Activated naive CD4-positive, alpha-beta T cell treated with anti-CD3 and anti-CD28 coated beads, Interleukin-2, amount 50 U/mL, for 72 hours (primary cell): ENCODE results near the gene PDE4B. TPM values are rescaled to one million over a fixed set of nuclear protein-coding genes. Genes with fewer than 3 reads are reported as not detected.

Experiments used
- ATAC-seq, 2 donors: fragments of 150-1000 bp; cut with Tn5 transposase; 2 replicates each; pipeline ENCODE4 v1.10.0; 2021; ENCODE audit warnings: mild to moderate bottlenecking in 2 of 2, moderate library complexity in 2 of 2
- DNase-seq, 2 donors: peaks; one replicate each; pipeline ENCODE4 v3.0.0; 2021 to 2022; ENCODE audit warnings: low spot score in 2 of 2
- H3K27ac Mint-ChIP-seq, 2 donors: one replicate each; pipeline ENCODE4 v1.8.0; 2022; ENCODE audit warnings: mild to moderate bottlenecking in 2 of 2, mixed read lengths in 2 of 2
- H3K36me3 Mint-ChIP-seq, 2 donors: one replicate each; pipeline ENCODE4 v1.8.0; 2022; ENCODE audit warnings: mixed read lengths in 2 of 2
- H3K9me3 Mint-ChIP-seq, 2 donors: one replicate each; pipeline ENCODE4 v1.8.0; 2022; ENCODE audit warnings: mixed read lengths in 2 of 2
- total RNA-seq, 2 donors: library from RNA; stranded (reverse); gene quantifications; one replicate each; pipeline ENCODE4 v1.2.3, GENCODE V29; 2022

Gene PDE4B
- total RNA-seq, 2 donors from 2014 or later = 23.8 to 25.6 TPM

DNA sequence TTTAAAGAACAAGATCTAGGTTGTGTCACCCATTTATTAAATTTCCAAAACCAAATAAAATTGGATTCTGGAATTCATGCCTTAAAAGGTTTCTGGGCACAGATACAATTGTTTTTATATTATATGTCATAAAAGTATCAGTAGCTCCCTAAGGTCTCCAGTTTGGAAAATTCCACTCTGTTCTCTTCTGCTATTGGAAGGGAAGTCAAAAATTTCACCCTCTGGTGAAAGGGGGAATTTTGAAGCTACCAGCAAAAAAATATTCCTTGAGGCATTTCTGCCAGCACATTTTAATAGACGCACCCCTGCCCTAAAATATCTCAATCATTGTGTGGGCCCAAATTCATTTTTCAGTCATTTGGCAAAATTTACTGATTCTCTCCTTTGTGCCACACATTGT is 455.6 kb downstream of the PDE4B start:
- no peaks in the 10 kb centered on the region for H3K36me3 Mint-ChIP-seq
- DNase-seq (no peak), ATAC-seq (no peak)
- no peaks in the 10 kb centered on the region for H3K9me3 Mint-ChIP-seq
- H3K27ac Mint-ChIP-seq = peak overlapping the region; percentile 16 to 92

DNA sequence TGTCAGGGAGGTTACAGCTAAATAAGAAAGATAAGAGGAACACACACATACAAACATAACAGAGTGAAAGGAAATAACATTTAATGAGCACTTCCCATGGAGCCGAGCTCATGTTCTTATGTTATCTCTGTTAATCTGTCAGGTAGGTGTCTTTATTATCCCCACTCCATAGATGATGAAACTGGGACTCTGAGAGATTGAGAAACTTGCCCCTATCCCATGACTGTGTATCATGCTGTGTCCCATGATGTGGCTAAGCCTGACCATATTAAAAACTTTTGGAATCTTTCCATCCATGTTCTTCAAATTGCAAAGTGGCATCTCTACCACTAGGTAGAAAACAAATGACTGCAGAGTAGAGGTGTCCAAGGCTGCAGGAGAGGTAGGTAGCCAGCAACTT is 456.1 kb downstream of the PDE4B start:
- ATAC-seq (no peak), DNase-seq (no peak)
- Mint-ChIP-seq H3K27ac (peak overlapping the region in 1 of 2 donors; percentile 16), H3K9me3 (no peaks in the 10 kb centered on the region), H3K36me3 (no peaks in the 10 kb centered on the region)

DNA sequence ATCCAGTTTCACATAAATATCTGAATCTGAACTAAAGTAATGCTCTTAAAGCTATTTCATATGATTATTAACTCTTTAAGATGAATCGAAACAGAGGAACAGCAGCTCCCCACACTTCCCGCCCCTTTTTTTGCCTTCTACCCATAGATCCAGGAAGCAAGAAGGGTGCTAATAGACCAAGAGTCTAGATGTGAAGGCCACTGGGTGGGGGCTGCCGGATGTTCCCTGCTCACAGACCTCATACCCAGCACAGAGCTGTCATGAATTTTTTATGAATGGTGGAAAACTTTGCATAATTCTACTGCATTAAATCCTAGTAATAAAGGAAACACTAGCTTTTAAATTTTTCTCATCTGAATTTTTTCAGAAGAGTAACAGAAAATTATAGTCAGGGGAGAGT is 457.4 kb downstream of the PDE4B start:
- no peaks in the 10 kb centered on the region for H3K9me3 Mint-ChIP-seq
- DNase-seq (no peak), ATAC-seq (no peak)
- H3K36me3 Mint-ChIP-seq = no peaks in the 10 kb centered on the region
- no peak overlapping the region for H3K27ac Mint-ChIP-seq

DNA sequence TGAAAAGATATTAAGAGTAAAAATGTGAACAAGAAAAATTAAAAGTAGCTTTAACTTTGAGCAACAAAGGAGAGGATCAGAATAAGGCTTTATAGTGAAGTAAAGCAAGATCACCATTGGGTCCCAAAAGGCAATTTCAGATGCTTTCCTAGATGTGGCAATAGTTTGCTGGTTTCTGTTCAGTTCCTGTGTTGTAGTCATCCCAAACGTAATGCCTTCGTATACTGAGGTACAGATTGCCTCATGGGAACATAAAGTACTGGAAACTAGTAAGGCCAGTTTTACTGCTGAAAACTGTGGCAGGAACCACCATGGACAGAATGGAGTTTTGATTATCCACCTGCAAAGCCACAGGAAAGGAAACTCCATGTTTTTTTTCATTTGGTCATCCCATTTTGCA is 457.8 kb downstream of the PDE4B start:
- ATAC-seq (no peak), DNase-seq (no peak)
- Mint-ChIP-seq H3K27ac (no peak overlapping the region), H3K36me3 (no peaks in the 10 kb centered on the region), H3K9me3 (no peaks in the 10 kb centered on the region)

DNA sequence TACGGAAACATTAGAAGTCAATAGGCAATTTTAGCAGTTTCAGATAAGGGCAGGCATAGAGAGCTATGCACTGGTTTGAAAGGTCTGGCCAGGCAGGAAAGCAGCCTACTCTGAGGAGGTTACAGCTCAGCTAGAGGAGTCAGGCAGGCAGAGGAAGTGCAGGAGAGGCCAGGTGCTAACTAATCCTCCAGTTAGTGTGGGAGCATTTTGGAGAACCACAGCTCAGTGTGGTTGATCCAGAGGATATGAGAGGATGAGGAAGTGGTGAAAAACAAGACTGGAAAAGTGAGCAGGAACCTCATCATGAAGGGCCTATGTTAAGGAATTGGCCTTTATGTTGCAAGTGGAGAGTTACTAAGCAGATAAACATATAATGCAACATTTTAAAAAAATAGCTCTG is 458.9 kb downstream of the PDE4B start:
- no peak overlapping the region for H3K27ac Mint-ChIP-seq
- DNase-seq (no peak), ATAC-seq (no peak)
- no peaks in the 10 kb centered on the region for H3K36me3 Mint-ChIP-seq
- no peaks in the 10 kb centered on the region for H3K9me3 Mint-ChIP-seq

GRCh38 chr1:66253330-66253921 is 460.7 kb downstream of the PDE4B start:
- Mint-ChIP-seq H3K36me3 (no peaks in the 10 kb centered on the region), H3K27ac (no peak overlapping the region), H3K9me3 (no peaks in the 10 kb centered on the region)
- DNase-seq (no peak), ATAC-seq (peak; percentile 85 to 87)

DNA sequence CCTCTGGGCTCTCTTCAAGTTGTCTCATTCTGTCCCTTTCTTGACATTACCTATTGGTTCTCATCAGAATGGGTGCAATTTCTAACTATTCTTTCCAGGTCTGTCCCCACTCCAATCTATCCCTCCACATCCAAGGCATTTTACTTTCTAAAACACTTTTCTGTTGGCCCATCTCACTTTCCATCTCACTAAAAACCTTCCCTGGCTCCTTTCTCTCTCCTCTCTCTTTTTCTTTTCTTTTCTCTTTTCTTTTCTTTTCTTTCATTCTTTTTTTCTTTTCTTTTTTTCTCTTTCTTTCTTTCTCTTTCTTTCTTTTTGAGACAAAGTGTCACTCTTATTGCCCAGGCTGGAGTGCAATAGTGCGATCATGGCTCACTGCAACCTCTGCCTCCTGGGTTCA is 462.1 kb downstream of the PDE4B start:
- Mint-ChIP-seq H3K9me3 (no peaks in the 10 kb centered on the region), H3K27ac (peak overlapping the region in 1 of 2 donors; percentile 13), H3K36me3 (peaks cover 0 to under 1% of the 10 kb centered on the region in 2 donors)
- ATAC-seq (no peak), DNase-seq (no peak)

GRCh38 chr1:66256629-66257572 is 464.2 kb downstream of the PDE4B start:
- no peak for DNase-seq
- ATAC-seq = peak; percentile 55 to 72
- Mint-ChIP-seq H3K9me3 (no peaks in the 10 kb centered on the region), H3K27ac (peak overlapping the region; percentile 10 to 69), H3K36me3 (peaks cover 0 to 6% of the 10 kb centered on the region in 2 donors)

DNA sequence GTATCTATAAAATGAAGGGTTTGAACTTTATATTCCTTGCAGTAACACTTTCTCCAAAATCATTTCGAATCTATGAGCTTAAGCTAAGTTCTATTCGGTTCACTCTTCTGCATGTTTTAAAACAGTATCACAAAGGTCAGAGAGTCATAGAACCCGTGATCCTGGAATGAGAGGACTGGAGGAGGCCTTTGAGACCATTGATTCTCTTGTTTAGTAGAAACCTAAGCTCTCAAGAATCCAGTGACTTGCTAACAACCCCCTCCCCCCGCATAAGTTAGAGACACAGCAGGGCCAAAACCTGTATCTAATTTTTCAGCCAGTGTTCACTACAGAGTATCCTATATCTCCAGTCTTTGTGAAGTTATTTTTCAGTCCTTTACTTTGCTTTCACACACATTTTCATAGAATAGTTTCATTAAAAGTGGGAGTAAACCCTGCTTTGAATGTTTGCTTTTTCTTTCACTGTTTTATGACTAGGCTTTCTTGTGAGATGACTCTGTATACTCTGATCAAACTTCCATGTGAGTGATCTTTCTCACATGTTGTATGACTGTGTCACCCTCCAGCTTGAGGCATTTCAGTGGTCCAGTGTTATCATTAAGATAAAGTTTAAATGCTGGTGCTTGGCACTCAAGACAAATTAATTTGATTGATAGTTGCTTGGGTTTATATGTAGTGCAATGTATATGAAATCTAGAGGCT is 465.9 kb downstream of the PDE4B start:
- Mint-ChIP-seq H3K9me3 (peaks cover 0 to 7% of the 10 kb centered on the region in 2 donors), H3K36me3 (peaks cover 0 to 6% of the 10 kb centered on the region in 2 donors), H3K27ac (peak overlapping the region in 1 of 2 donors; percentile 13)
- DNase-seq (no peak), ATAC-seq (peak; percentile 90 to 96)

DNA sequence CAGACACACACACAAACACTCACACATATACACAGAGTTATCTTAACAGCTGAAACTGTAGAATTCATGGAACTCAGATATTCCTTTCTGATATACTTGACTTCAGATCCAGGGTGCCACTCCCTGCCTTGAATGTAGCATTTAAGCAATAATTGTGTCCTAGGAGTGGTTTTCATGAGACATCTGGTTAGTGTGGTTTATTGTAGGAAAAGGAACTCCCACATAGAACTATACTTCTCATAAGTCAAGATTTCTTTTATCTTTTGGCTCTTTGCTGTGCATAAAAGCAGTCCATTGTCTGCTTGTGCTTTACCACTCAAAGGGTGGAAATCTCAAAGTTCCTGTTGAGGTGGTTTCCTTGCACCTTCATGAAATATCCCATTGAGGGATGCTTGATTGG is 468.7 kb downstream of the PDE4B start:
- peak; percentile 32 to 41 for ATAC-seq

DNA sequence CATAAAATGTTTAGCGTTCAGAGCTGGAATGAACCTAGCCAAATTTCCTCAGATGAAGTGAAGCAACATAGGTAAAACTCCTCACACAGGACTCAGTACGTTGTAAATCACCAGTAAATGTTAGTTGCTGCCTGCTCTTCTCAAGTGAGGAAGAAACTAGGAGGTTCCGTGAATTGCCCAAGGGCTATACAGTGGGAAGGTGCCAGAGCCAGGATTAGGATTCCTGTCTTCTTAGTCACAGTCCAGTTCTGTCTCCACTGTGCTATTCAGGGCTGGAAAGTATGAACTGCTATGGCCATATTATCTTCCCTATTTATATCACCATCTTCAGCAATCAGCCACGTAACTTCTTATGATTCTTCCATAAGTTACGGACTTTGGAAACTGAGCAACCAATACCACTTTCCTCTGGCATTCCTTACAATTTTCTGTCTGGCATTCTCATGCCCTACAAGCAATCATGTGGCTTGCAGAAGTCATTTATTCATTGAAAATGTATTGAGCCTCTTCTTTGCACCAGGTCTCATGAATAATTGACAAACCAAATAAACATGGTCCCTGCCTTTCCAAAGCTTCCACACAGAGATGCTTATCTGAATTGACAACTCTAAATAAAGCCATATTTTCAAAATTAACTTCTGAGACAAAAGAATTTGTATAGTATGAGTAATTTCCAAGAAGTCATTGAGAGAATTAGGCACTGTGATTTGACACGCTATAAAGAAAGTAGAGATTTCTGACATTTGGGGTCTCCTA is 469.7 kb downstream of the PDE4B start:
- no peak for DNase-seq
- Mint-ChIP-seq H3K27ac (no peak overlapping the region), H3K9me3 (peaks cover 0 to 7% of the 10 kb centered on the region in 2 donors), H3K36me3 (peaks cover 0 to 6% of the 10 kb centered on the region in 2 donors)
- ATAC-seq = no peak

More for the DNA sequence above, 468.7 kb downstream of the PDE4B start:
- Mint-ChIP-seq H3K36me3 (peaks cover 0 to 6% of the 10 kb centered on the region in 2 donors), H3K9me3 (peaks cover 0 to 7% of the 10 kb centered on the region in 2 donors), H3K27ac (no peak overlapping the region)
- DNase-seq = no peak

- Mint-ChIP-seq H3K36me3 (peaks cover 0 to 6% of the 10 kb centered on the region in 2 donors), H3K9me3 (peaks cover 0 to 7% of the 10 kb centered on the region in 2 donors), H3K27ac (peak overlapping the region in 1 of 2 donors; percentile 44)
- ATAC-seq (no peak), DNase-seq (no peak)
Observed at GRCh38 chr1:66265268-66265667, 472.6 kb downstream of the PDE4B start.

GRCh38 chr1:66265796-66266195 is 473.1 kb downstream of the PDE4B start:
- Mint-ChIP-seq H3K9me3 (peaks cover 0 to 7% of the 10 kb centered on the region in 2 donors), H3K27ac (no peak overlapping the region), H3K36me3 (peaks cover 0 to 5% of the 10 kb centered on the region in 2 donors)
- no peak for DNase-seq
- no peak for ATAC-seq

- Mint-ChIP-seq H3K9me3 (peaks cover 0 to 7% of the 10 kb centered on the region in 2 donors), H3K27ac (no peak overlapping the region), H3K36me3 (peaks cover 0 to 5% of the 10 kb centered on the region in 2 donors)
- no peak for DNase-seq
- ATAC-seq = peak in 1 of 2 donors; percentile 21
Observed at GRCh38 chr1:66266350-66266749, 473.7 kb downstream of the PDE4B start.

DNA sequence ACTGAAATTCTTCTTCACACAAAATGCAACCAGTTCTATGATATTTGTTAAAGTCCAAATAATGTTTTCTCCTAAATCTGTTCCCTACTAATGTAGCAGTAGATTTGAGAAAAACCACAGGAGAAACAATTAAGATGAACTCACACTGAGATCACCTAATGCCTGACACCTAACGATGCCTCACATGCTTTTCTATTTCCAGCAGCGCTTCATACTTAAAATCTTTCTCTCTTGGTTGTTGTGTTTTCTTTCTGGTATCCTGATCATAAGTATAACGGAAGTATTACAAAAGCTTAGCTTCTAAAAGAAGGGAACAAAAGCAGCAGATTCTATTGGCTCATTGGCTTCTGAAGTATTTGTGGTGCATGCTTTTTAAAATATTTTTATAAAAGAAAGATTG is 474.1 kb downstream of the PDE4B start:
- no peak overlapping the region for H3K27ac Mint-ChIP-seq
- no peak for DNase-seq
- peaks cover 0 to 7% of the 10 kb centered on the region in 2 donors for H3K9me3 Mint-ChIP-seq
- H3K36me3 Mint-ChIP-seq = peaks cover 0 to 5% of the 10 kb centered on the region in 2 donors
- no peak for ATAC-seq

GRCh38 chr1:66267201-66267940 is 474.7 kb downstream of the PDE4B start:
- no peak overlapping the region for H3K27ac Mint-ChIP-seq
- no peak for ATAC-seq
- peaks cover 0 to 7% of the 10 kb centered on the region in 2 donors for H3K9me3 Mint-ChIP-seq
- peaks cover 0 to 5% of the 10 kb centered on the region in 2 donors for H3K36me3 Mint-ChIP-seq
- DNase-seq = no peak
